ENCODE data around the gene KIF26A.

KIF26A gene

DNA sequence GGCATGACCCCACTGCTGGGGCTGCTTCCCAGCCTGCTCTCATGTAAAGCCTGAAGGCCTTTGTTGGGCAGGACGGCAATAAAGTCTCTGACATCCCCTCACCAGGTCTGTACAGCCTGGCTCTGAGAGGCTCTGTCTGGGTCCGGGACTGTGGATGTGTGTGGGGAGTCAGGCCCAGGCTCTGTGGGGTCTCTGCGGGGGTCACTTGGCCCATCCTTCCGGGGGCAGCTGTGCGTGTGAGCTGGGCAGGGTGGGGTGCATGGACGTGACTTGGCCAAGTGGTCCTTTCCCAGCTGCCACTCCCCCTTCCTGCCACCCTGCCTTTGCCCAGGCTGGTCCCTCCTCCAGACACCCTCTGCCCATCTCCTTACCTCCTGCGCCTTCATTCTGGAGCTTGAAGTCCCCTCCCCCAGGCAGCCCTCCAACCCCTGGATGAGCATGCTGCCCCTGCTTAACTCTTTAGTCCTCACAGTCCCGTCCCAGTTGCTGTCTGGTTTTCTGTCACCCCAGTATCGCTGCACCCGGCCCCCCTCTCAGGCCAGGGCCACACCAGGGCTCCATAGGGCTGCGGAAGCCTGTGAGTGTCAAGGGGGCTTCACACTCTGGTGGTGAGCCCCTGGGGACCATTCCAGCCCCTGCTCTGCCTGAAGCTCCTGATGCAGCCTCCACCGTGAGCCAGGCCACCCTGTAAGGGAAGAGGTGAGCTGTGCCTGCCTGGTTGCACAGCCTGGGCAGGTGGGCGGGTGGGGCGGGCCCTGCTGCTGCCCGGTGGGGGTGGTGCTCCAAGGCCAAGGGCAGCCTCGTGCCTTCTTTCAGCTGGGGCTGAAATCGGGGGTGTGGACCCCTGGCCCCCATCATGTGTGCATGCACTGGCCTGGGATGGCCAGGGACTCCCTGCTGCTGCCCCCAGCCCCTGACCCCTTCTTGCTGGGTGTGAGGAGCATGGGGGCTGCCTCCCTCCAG is 25.5 kb upstream of the KIF26A start:
- no peak for DNase-seq (ENCODE audit: low spot score)

- no peak for DNase-seq (ENCODE audit: low spot score)
Measured at GRCh38 chr14:104113631-104114420, 24.6 kb upstream of the KIF26A start.

DNA sequence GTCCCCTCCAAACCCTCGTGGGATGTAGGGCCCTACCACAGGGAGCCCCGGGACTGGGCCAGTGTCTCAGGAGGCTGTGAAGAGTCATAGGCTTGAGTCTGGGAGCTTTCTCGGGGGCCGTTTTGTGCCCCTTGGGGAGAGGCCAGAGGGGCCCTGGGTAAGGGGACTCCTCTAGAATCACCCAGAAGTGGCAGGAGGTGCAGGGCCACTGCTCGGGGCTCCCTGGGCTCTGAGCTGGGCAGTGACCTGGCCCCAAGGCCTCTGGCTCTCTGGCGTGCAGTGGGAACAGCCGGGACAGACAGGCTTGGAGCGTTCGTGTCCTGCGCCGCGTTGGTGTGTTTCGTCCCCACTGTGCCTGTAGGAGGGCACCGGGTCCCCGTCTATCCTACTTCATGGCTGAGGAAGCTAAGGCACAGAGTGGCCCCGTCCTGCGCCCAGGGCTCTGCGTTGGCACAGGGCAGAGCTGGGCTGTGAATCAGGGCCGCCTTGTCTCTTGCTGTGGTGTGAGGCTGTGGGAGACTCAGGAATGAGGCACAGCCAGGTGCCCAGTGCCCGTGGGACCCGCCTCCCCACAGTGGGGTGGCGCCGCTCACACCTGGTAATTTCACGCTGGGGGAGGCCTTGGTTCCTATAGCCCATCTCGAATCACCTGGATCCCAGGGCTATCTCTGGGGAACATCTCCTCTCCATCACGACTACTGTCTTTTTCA is 23.8 kb upstream of the KIF26A start:
- no peak for DNase-seq (ENCODE audit: low spot score)

- DNase-seq (ENCODE audit: low spot score) = no peak
Measured at GRCh38 chr14:104115131-104115600, 23.2 kb upstream of the KIF26A start.

- no peak for DNase-seq (ENCODE audit: low spot score)
Measured at GRCh38 chr14:104115691-104116287, 22.6 kb upstream of the KIF26A start.

DNA sequence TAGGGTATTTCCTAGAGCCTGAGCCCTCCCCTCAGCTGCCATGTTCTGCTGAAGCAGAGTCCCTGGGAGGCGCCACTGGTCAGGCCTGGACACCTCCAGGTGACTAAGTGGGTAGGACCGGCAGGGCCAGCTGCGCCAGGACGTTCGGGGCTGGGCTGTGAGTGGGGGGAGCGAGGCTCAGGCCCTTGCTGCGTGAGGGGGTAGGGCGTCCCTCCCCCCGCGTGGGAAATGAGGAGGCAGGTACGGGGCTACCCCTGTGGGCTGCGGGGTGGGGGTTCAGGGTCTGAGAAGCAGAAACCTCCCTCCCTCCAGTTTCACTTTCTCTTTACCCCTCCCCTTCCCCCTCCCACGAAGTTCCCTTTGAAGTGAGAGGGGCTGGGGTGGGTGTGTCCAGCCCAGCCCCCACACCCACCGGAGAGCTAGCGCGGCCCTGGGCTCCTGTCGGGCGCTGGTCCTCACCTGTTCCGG is 22.1 kb upstream of the KIF26A start:
- DNase-seq (ENCODE audit: low spot score) = no peak

GRCh38 chr14:104116756-104117340 is 21.5 kb upstream of the KIF26A start:
- no peak for DNase-seq (ENCODE audit: low spot score)

DNA sequence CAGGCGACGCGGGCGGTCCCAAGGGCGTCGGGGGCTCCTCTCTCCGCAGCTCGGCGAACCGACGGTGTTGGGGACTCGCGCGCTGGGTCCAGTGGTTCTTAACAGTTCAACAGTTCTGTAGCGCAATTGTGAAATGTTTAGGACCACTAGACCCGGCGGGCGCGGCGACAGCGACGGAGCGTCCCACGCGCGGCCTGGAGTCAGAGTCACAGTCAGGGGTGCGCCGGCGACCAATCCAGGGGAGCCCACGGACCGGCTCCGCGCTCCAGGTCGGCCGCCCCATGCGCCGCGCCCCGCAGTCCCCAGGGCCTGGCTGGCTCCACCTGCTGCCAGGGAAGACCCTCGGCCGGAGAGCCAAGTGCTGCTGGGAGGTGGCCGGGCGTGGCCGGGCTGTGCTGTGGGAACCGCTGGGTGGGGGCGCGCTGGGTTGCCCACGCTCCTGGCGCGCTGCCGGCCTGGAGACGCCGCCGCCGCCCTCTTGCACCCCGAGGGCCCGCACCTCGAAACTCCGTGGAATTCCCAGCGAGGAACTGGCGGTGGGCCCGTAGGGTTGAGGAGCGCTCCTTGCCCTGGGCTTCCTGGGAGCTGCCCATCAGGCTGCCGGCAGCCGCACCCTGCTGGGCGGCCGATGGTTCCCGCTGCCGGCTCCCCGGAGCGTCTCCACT is 20.9 kb upstream of the KIF26A start:
- DNase-seq (ENCODE audit: low spot score) = no peak

DNA sequence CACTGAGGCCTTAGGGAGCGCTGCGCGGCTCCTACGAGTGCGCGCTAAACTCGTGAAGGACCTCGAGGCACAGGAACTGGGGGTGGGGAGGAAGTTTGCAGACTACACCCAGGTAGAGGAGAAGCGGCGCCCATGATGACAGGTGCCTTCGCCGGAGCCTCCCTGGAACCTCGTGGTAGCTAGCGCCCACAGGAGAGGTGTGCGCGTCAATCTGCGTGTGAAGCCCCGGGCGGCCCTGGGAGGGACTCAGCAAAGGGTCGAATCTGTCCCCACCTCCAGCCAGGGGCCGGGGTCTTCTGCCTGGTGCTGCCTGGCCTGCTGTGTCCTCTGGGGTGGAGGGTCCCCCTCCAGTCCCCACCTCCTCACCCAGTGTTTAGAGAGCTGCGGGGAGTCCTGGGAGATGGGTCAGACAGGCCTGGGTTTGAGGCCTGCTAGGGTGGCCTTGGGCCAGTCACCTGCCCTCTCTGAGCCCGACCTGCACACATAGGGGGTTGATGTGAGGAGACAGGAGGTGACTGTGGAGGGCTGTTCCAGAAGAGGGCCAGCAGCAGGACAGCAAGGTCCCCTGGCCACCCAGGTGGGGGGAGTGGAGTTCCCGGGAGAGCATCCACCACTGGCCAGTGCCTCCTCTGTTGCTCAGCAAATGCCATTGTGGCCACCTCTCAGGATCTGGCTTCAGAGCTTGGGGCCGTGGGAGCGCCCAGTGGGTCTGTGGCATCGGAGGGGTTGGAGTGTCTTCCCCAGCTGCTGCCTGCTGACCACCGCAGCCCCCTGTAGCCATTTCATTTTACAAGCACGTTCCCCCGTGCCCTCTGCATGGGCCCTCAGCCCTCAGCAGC is 20.2 kb upstream of the KIF26A start:
- no peak for DNase-seq (ENCODE audit: low spot score)

DNA sequence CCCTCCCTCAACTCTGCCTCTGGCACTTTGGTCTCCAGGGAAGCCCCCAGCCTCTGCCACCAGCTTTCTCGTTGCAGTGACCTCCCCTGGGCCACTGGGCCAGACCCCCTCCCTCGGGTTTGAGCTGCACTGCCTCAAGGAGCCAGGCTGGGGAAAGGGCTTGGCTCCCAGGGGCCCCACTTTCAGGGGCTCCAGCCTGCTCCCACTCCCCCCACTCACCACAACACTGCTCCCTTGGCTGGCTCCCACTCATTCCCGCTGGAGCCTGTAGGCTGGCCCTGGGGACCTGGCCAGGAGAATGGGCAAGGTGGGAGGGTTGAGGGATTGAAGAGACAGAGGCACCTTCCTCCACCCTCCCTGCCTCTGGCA is 19.3 kb upstream of the KIF26A start:
- no peak for DNase-seq (ENCODE audit: low spot score)

- DNase-seq (ENCODE audit: low spot score) = no peak
Measured at GRCh38 chr14:104119488-104120251, 18.7 kb upstream of the KIF26A start.

GRCh38 chr14:104120281-104120741 is 18.1 kb upstream of the KIF26A start:
- DNase-seq (ENCODE audit: low spot score) = no peak

DNA sequence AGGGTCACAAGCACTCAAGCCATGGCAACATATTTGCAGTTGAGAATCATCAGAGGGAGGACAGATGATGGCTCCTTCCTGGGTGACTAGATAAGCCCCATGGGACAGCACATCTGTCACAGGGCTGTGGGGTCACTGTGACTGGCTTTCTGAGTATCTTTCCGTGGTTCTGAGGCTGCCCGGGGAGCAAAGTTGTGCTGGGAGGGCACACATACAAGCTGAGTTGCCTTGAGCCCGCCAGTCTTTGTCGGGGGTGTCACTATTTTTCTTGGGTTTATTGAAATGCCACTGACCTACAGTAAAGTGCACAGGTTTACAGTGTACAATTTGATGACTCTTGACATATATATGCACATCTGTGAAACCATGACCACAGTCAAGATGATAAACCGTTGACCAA is 17.2 kb upstream of the KIF26A start:
- DNase-seq (ENCODE audit: low spot score) = no peak

GRCh38 chr14:104123879-104124278 is 14.5 kb upstream of the KIF26A start:
- no peak for DNase-seq (ENCODE audit: low spot score)

DNA sequence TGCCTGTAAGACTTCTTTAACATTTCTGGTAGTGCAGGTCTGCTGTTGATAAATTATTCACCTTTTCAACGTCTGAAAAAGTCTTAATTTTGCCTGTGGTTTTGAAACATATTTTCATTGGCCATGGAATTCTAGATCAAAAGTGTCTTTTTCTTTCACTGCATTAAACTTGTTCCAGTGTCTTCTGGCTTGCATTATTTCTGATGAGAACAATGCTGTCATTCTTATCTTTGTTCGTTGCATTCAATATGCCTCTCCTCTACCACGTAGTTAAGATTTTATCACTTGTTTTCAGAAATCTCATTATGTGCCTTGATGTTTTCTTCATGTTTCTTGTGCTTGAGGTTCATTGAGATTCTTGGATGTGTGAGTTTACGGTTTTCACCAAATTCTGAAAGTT is 13.4 kb upstream of the KIF26A start:
- DNase-seq (ENCODE audit: low spot score) = no peak

DNA sequence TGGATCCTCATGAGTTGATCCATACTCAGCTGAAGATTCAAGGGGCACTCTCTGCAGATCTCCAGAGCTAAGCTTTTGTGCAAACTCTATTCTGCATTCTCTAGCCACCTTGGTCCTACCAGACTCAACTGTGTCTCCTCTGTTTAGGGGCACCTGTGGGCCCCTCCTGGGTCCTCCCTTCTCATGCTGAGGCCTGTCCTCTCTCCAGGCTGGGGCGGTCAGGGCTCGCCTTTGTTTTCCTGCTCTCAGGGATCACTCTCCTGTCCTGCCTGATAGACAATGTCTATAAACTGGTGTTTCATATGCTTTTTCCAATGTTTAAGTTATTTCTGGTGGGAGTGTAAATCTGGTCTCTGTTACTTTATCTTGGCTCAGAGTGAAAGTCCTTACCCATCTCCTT is 11.6 kb upstream of the KIF26A start:
- no peak for DNase-seq (ENCODE audit: low spot score)

DNA sequence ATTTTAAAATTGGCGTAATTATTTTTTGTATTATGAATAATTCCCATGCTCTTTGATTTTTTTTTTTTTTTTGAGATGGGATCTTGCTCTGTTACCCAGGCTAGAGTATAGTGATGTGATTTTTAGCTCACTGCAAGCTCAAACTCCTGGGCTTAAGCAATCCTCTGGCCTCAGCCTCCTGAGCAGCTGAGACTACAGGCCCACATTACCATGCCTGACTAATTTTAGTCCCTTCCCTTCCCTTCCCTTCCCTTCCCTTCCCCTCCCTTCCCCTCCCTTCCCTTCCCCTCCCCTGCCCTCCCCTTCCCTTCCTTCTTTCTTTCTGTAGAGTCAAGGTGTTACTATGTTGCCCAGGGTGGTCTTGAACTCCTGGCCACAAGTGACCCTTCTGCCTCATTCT is 9.4 kb upstream of the KIF26A start:
- DNase-seq (ENCODE audit: low spot score) = no peak

- no peak for DNase-seq (ENCODE audit: low spot score)
Measured at GRCh38 chr14:104129556-104129955, 8.8 kb upstream of the KIF26A start.
